ENCODE data around the gene RALGPS1. TPM values are rescaled to one million over a fixed set of nuclear protein-coding genes. Genes with fewer than 3 reads are reported as not detected.
"Not testable (repeated sequence)": the region's sequence is repeated elsewhere in the genome, so short reads cannot be mapped to it uniquely, and the experiment has no call there.

Gene RALGPS1
- polyA plus RNA-seq, 1 of the 3 experiments (the other 2 are of a cell fraction): 3.9 TPM

DNA sequence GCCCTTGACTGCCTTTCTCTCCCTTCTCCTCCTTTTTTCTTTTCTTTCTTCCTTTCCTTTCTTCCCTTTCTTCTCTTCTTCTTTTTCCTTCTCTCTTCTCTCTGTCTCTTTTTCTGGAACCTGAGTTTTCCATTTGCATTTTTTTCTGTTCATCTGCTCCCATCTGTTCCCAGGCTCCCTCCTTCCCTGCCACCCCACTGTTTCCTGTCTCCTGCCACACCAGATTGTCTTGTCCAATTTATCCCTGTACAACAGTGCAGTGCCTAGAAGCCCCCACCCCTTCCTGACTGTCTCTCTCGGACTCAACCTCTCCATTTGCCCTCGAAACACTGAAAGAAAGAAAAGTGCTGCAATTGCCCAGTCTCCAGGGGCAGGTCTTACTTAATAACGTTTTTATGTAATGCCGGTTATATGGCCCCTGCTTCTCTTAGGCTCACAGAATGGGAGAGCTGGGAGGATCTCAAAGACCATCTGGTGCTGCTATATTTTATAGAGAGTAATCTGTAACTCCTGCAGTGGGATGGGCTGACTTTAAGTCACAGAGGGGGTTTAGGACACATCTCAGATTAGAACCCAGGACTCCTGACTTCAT lies 101.4 kb downstream of the RALGPS1 start:
- no peaks in the 10 kb centered on the region for H4K20me1 ChIP-seq (ENCODE audit: insufficient read depth)
- peaks cover 0 to 31% of the 10 kb centered on the region in 2 experiments; a peak in 2 of 4 replicates for H3K4me1 ChIP-seq (ENCODE audit: control insufficient read depth in 1 of 2, insufficient read depth in 2 of 2, low read depth in 1 of 2, low read length in 1 of 2)
- H3K4me2 ChIP-seq: no peak overlapping the region
- H3K27me3 ChIP-seq (ENCODE audit: insufficient read depth): no peaks in the 10 kb centered on the region
- H2AFZ ChIP-seq (ENCODE audit: low read depth): no peak overlapping the region
- 76% methylated on average over 4 of the region's 4 CpGs for WGBS (ENCODE audit: low lambda C conversion rate)
- TF ChIP-seq, protein P1, sequence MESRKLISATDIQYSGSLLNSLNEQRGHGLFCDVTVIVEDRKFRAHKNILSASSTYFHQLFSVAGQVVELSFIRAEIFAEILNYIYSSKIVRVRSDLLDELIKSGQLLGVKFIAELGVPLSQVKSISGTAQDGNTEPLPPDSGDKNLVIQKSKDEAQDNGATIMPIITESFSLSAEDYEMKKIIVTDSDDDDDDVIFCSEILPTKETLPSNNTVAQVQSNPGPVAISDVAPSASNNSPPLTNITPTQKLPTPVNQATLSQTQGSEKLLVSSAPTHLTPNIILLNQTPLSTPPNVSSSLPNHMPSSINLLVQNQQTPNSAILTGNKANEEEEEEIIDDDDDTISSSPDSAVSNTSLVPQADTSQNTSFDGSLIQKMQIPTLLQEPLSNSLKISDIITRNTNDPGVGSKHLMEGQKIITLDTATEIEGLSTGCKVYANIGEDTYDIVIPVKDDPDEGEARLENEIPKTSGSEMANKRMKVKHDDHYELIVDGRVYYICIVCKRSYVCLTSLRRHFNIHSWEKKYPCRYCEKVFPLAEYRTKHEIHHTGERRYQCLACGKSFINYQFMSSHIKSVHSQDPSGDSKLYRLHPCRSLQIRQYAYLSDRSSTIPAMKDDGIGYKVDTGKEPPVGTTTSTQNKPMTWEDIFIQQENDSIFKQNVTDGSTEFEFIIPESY (IDR thresholded peaks at IDR 0.05; ENCODE audit: borderline replicate concordance, low read depth): no peak
- TF ChIP-seq YY1 (IDR thresholded peaks at IDR 0.05; ENCODE audit: low read depth): no peak
- TF ChIP-seq RXRA (IDR thresholded peaks at IDR 0.05; ENCODE audit: borderline replicate concordance, low read depth): no peak
- no peak for TF ChIP-seq CHD2 (IDR thresholded peaks at IDR 0.05; ENCODE audit: low read length, partially characterized antibody)
- TF ChIP-seq, protein P2, sequence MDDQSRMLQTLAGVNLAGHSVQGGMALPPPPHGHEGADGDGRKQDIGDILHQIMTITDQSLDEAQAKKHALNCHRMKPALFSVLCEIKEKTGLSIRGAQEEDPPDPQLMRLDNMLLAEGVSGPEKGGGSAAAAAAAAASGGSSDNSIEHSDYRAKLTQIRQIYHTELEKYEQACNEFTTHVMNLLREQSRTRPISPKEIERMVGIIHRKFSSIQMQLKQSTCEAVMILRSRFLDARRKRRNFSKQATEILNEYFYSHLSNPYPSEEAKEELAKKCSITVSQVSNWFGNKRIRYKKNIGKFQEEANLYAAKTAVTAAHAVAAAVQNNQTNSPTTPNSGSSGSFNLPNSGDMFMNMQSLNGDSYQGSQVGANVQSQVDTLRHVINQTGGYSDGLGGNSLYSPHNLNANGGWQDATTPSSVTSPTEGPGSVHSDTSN (IDR thresholded peaks at IDR 0.05): no peak
- TF ChIP-seq RFX5 (IDR thresholded peaks at IDR 0.05; ENCODE audit: low read length): no peak
- TF ChIP-seq, protein P3, sequence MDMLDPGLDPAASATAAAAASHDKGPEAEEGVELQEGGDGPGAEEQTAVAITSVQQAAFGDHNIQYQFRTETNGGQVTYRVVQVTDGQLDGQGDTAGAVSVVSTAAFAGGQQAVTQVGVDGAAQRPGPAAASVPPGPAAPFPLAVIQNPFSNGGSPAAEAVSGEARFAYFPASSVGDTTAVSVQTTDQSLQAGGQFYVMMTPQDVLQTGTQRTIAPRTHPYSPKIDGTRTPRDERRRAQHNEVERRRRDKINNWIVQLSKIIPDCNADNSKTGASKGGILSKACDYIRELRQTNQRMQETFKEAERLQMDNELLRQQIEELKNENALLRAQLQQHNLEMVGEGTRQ (IDR thresholded peaks at IDR 0.05; ENCODE audit: borderline replicate concordance, low read depth, low read length): no peak
- TF ChIP-seq, protein P4, sequence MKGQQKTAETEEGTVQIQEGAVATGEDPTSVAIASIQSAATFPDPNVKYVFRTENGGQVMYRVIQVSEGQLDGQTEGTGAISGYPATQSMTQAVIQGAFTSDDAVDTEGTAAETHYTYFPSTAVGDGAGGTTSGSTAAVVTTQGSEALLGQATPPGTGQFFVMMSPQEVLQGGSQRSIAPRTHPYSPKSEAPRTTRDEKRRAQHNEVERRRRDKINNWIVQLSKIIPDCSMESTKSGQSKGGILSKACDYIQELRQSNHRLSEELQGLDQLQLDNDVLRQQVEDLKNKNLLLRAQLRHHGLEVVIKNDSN (IDR thresholded peaks at IDR 0.05; ENCODE audit: borderline replicate concordance, low read depth): no peak
- no peak for TF ChIP-seq TCF12 (IDR thresholded peaks at IDR 0.05)
- no peak for TF ChIP-seq EP300 (IDR thresholded peaks at IDR 0.05; ENCODE audit: borderline replicate concordance in 1 of 2, low read depth in 1 of 2, low read length in 1 of 2)
- no peak for TF ChIP-seq MXI1 (IDR thresholded peaks at IDR 0.05; ENCODE audit: low read depth, low read length)
- no peak for TF ChIP-seq TAF1 (IDR thresholded peaks at IDR 0.05; ENCODE audit: borderline replicate concordance, low read depth, low read length)
- TF ChIP-seq FOXM1 (IDR thresholded peaks at IDR 0.05; ENCODE audit: low read depth): no peak
- no peak for TF ChIP-seq POLR2AphosphoS5 (IDR thresholded peaks at IDR 0.05; ENCODE audit: low read depth, low read length)
- TF ChIP-seq, protein P5, sequence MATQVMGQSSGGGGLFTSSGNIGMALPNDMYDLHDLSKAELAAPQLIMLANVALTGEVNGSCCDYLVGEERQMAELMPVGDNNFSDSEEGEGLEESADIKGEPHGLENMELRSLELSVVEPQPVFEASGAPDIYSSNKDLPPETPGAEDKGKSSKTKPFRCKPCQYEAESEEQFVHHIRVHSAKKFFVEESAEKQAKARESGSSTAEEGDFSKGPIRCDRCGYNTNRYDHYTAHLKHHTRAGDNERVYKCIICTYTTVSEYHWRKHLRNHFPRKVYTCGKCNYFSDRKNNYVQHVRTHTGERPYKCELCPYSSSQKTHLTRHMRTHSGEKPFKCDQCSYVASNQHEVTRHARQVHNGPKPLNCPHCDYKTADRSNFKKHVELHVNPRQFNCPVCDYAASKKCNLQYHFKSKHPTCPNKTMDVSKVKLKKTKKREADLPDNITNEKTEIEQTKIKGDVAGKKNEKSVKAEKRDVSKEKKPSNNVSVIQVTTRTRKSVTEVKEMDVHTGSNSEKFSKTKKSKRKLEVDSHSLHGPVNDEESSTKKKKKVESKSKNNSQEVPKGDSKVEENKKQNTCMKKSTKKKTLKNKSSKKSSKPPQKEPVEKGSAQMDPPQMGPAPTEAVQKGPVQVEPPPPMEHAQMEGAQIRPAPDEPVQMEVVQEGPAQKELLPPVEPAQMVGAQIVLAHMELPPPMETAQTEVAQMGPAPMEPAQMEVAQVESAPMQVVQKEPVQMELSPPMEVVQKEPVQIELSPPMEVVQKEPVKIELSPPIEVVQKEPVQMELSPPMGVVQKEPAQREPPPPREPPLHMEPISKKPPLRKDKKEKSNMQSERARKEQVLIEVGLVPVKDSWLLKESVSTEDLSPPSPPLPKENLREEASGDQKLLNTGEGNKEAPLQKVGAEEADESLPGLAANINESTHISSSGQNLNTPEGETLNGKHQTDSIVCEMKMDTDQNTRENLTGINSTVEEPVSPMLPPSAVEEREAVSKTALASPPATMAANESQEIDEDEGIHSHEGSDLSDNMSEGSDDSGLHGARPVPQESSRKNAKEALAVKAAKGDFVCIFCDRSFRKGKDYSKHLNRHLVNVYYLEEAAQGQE (IDR thresholded peaks at IDR 0.05; ENCODE audit: low read depth, low read length): no peak
- no peak for TF ChIP-seq FOXJ3 (CRISPR knock-in tag; IDR thresholded peaks at IDR 0.05)
- no peak for TF ChIP-seq EZH2phosphoT487 (IDR thresholded peaks at IDR 0.05; ENCODE audit: borderline replicate concordance, low read depth)
- TF ChIP-seq SIN3A (IDR thresholded peaks at IDR 0.05; ENCODE audit: borderline replicate concordance, low read depth, low read length): no peak
- TF ChIP-seq, protein P6, sequence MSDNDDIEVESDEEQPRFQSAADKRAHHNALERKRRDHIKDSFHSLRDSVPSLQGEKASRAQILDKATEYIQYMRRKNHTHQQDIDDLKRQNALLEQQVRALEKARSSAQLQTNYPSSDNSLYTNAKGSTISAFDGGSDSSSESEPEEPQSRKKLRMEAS (IDR thresholded peaks at IDR 0.05; ENCODE audit: low read depth): no peak
- no peak overlapping the region for H3K9ac ChIP-seq
- H3K79me2 ChIP-seq (ENCODE audit: insufficient read depth): no peaks in the 10 kb centered on the region
- no peaks in the 10 kb centered on the region for H3F3A ChIP-seq (replicated peaks; ENCODE audit: insufficient read depth)
- ChIA-PET POLR2A (no interaction called here), CTCF (no interaction called here)
- no peaks in the 10 kb centered on the region for H3K36me3 ChIP-seq (replicated peaks in 1 of 2; ENCODE audit: control insufficient read depth in 1 of 2, insufficient read depth in 2 of 2, low read length in 1 of 2)
- no peaks in the 10 kb centered on the region for H3K9me2 ChIP-seq
- H3K9me3 ChIP-seq: no peaks in the 10 kb centered on the region
- H3K27ac ChIP-seq (ENCODE audit: low read depth in 2 of 2, low read length in 1 of 2): no peak overlapping the region
- H3K4me3 ChIP-seq (ENCODE audit: low read depth in 2 of 2, low read length in 1 of 2): no peak overlapping the region
- no peak for DNase-seq

DNA sequence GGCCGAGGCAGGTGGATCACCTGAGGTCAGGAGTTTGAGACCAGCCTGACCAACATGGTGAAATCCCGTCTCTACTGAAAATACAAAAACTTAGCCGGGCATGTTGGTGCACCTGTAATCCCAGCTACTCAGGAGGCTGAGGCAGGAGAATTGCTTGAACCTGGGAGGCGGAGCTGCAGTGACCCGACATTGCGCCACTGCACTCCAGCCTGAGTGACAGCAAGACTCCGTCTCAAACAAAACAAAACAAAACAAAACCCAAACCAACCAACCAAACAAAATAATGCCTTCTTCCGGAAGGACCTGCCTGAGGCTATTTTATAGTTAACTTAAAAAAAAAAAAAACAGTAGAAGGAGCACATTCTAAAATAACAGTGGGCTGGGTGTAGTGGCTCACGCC lies 103.4 kb downstream of the RALGPS1 start:
- WGBS (ENCODE audit: low lambda C conversion rate): 94% methylated on average over 9 of the region's 9 CpGs
- H3K9me3 ChIP-seq; DNase-seq; H3K79me2 ChIP-seq (ENCODE audit: insufficient read depth); H3K27me3 ChIP-seq (ENCODE audit: insufficient read depth); POLR2A ChIA-PET; H3K4me2 ChIP-seq; H3K4me3 ChIP-seq (ENCODE audit: low read depth in 2 of 2, low read length in 1 of 2); H3K36me3 ChIP-seq (replicated peaks in 1 of 2; ENCODE audit: control insufficient read depth in 1 of 2, insufficient read depth in 2 of 2, low read length in 1 of 2); H3F3A ChIP-seq (replicated peaks; ENCODE audit: insufficient read depth); H3K27ac ChIP-seq (ENCODE audit: low read depth in 2 of 2, low read length in 1 of 2); H2AFZ ChIP-seq (ENCODE audit: low read depth); H3K9me2 ChIP-seq; H4K20me1 ChIP-seq (ENCODE audit: insufficient read depth); H3K9ac ChIP-seq: not testable (repeated sequence)
- CTCF ChIA-PET: interaction anchor here (1.4 kb wide), 1 partner anchor 53 kb away, joined by 3 read pairs; no protein-coding TSS in a partner anchor
- peaks cover 12 to 36% of the 10 kb centered on the region in 2 experiments; a peak in 3 of 4 replicates for H3K4me1 ChIP-seq (ENCODE audit: control insufficient read depth in 1 of 2, insufficient read depth in 2 of 2, low read depth in 1 of 2, low read length in 1 of 2)
